PC-3 (cell line): ENCODE results near the gene CEP41. TPM values are rescaled to one million over a fixed set of nuclear protein-coding genes. Genes with fewer than 3 reads are reported as not detected.

Source experiments
- ATAC-seq: fragments of 200-7000 bp; cut with Tn5 transposase; 2 replicates; pipeline ENCODE4 v1.9.1; 2020; ENCODE audit warnings: mild to moderate bottlenecking, moderate library complexity
- BruUV-seq: library from RNA; stranded (reverse); fragments of 400-500 nt; replicated peaks from 2 replicates; lab custom pipeline; 2021; lab: Mats Ljungman, UMichigan
- CTCF ChIA-PET: fragments of 300-600 bp; sonication (Branson Sonifier 250); formaldehyde crosslinking; loops from one replicate; lab custom pipeline; 2022; ENCODE audit warnings: antibody characterized with exemption; lab: Charles Lee
- POLR2A ChIA-PET: fragments of 300-600 bp; sonication (Branson Sonifier 250); formaldehyde crosslinking; loops from one replicate; lab custom pipeline; 2022; ENCODE audit warnings: antibody characterized with exemption; ENCODE audit not compliant: unreplicated experiment; lab: Charles Lee
- DNase-seq: peaks from one replicate; pipeline ENCODE4 v3.0.0-alpha.2; 2015
- H2AFZ ChIP-seq: fragments of 300-600 bp; sonication (generic); 2 replicates; pipeline ENCODE4 v1.6.0; 2016; ENCODE audit warnings: antibody characterized with exemption, low read length
- H3F3A ChIP-seq: fragments of 300-600 bp; sonication (generic); one replicate; pipeline ENCODE4 v1.6.0; 2017; ENCODE audit warnings: antibody characterized with exemption, low read length, control low read depth, mild to moderate bottlenecking; ENCODE audit not compliant: unreplicated experiment
- H3K27ac ChIP-seq: fragments of 300-600 bp; sonication (generic); 2 replicates; pipeline ENCODE4 v1.5.1; 2016; ENCODE audit warnings: mild to moderate bottlenecking, low read length
- H3K27me3 ChIP-seq: fragments of 300-600 bp; sonication (generic); 2 replicates; pipeline ENCODE4 v1.6.1; 2016; ENCODE audit warnings: low read length, mixed read lengths
- H3K36me3 ChIP-seq: fragments of 300-600 bp; sonication (generic); 2 replicates; pipeline ENCODE4 v1.6.1; 2016; ENCODE audit warnings: low read depth, mixed run types, low read length, mixed read lengths
- H3K4me1 ChIP-seq: fragments of 300-600 bp; sonication (generic); 2 replicates; pipeline ENCODE4 v1.5.1; 2016; ENCODE audit warnings: low read length; ENCODE audit not compliant: insufficient read depth
- H3K4me2 ChIP-seq: fragments of 300-600 bp; sonication (generic); 2 replicates; pipeline ENCODE4 v1.6.0; 2016; ENCODE audit warnings: low read length
- H3K4me3 ChIP-seq: fragments of 300-600 bp; sonication (generic); 2 replicates; pipeline ENCODE4 v1.5.1; 2016; ENCODE audit warnings: mild to moderate bottlenecking, low read length, mixed read lengths
- H3K79me2 ChIP-seq: fragments of 300-600 bp; sonication (generic); 2 replicates; pipeline ENCODE4 v1.6.1; 2017; ENCODE audit warnings: low read length, mixed read lengths
- H3K9ac ChIP-seq: fragments of 300-600 bp; sonication (generic); 2 replicates; pipeline ENCODE4 v1.6.0; 2016; ENCODE audit warnings: mild to moderate bottlenecking, low read length
- H3K9me2 ChIP-seq: fragments of 300-600 bp; sonication (generic); replicated peaks from 2 replicates; pipeline ENCODE4 v1.6.1; 2016; ENCODE audit warnings: mixed run types, low read length, mixed read lengths
- H3K9me3 ChIP-seq: fragments of 300-600 bp; sonication (generic); 2 replicates; pipeline ENCODE4 v1.6.1; 2016; ENCODE audit warnings: low read length, mixed read lengths
- H4K20me1 ChIP-seq: fragments of 300-600 bp; sonication (generic); 2 replicates; pipeline ENCODE4 v1.6.1; 2016; ENCODE audit warnings: low read length, mixed read lengths
- CTCF ChIP-seq: fragments of 300-600 bp; sonication (generic); conservative IDR thresholded peaks from 2 replicates; pipeline ENCODE4 v1.5.1; 2017; ENCODE audit warnings: antibody characterized with exemption, low read depth, mild to moderate bottlenecking, low read length
- EZH2 ChIP-seq: fragments of 300-600 bp; sonication (generic); IDR thresholded peaks from one replicate; pipeline ENCODE4 v1.6.1; 2017; ENCODE audit warnings: antibody characterized with exemption, mild to moderate bottlenecking, low read length; ENCODE audit not compliant: unreplicated experiment
- EZH2phosphoT487 ChIP-seq: fragments of 300-600 bp; sonication (generic); IDR thresholded peaks from 2 replicates; pipeline ENCODE4 v1.6.1; 2018; ENCODE audit warnings: mild to moderate bottlenecking, antibody characterized with exemption, low read length, borderline replicate concordance
- intact Hi-C: fragments of 100-400 bp; cut with micrococcal nuclease; formaldehyde crosslinking; loops from 2 replicates; pipeline ENCODE4 v1.9.0; 2023
- total RNA-seq: library from RNA; depleted of rRNA; stranded (reverse); fragments of >200 nt; gene quantifications from 2 replicates; pipeline ENCODE4 v1.2.3, GENCODE V29; 2014

The CEP41 gene
- total RNA-seq, 1 experiment from 2014 or later = 10.4 TPM

- Histone ChIP-seq H3K36me3 (no peaks in the 10 kb centered on the region; the same call in 1 of the 2 replicates), H3F3A (no peaks in the 10 kb centered on the region), H4K20me1 (no peaks in the 10 kb centered on the region), H3K27ac (no peak overlapping the region), H3K79me2 (no peaks in the 10 kb centered on the region), H3K4me1 (peaks cover 7% of the 10 kb centered on the region), H3K4me2 (no peak overlapping the region), H3K9me3 (no peaks in the 10 kb centered on the region), H3K4me3 (no peak overlapping the region), H3K9ac (no peak overlapping the region), H2AFZ (no peak overlapping the region), H3K9me2 (no peaks in the 10 kb centered on the region), H3K27me3 (no peaks in the 10 kb centered on the region)
- ATAC-seq (no peak), DNase-seq (no peak)
- ChIA-PET CTCF (no interaction called here), POLR2A (no interaction called here)
- intact Hi-C loops = loop anchor here (10.0 kb wide), 2 partner anchors 181 to 351 kb away; partner anchors contain the start of gene KLHDC10
- BruUV-seq = no TSS peak
- no peak for TF ChIP-seq EZH2
- TF ChIP-seq CTCF = no peak
- no peak for TF ChIP-seq EZH2phosphoT487
These were observed 15.0 kb downstream of the CEP41 start for GRCh38 chr7:130425796-130426195.

- Histone ChIP-seq H3K9me2 (no peaks in the 10 kb centered on the region), H3K9me3 (no peaks in the 10 kb centered on the region), H3K4me3 (no peak overlapping the region), H2AFZ (no peak overlapping the region), H3K79me2 (no peaks in the 10 kb centered on the region), H3K36me3 (no peaks in the 10 kb centered on the region; the same call in 1 of the 2 replicates), H3F3A (no peaks in the 10 kb centered on the region), H3K4me2 (no peak overlapping the region), H4K20me1 (no peaks in the 10 kb centered on the region), H3K27me3 (no peaks in the 10 kb centered on the region), H3K27ac (no peak overlapping the region), H3K4me1 (peaks cover 27% of the 10 kb centered on the region), H3K9ac (no peak overlapping the region)
- POLR2A ChIA-PET = no interaction called here
- ATAC-seq = no peak
- intact Hi-C loops = loop anchor here (5.0 to 10.0 kb wide), 3 partner anchors 64 to 349 kb away; partner anchors contain the start of gene KLHDC10
- BruUV-seq = no TSS peak
- no peak for DNase-seq
- CTCF ChIA-PET = no interaction called here
- TF ChIP-seq EZH2 (no peak), CTCF (no peak), EZH2phosphoT487 (no peak)
These were observed 17.2 kb downstream of the CEP41 start for GRCh38 chr7:130423501-130424037.

- no peaks in the 10 kb centered on the region for H3F3A ChIP-seq
- no peak overlapping the region for H3K9ac ChIP-seq
- H4K20me1 ChIP-seq = no peaks in the 10 kb centered on the region
- intact Hi-C loops = loop anchor here (1.0 to 10.0 kb wide), 6 partner anchors 20 to 347 kb away; partner anchors contain the start of genes CEP41 and KLHDC10
- H3K9me3 ChIP-seq = no peaks in the 10 kb centered on the region
- H3K9me2 ChIP-seq = no peaks in the 10 kb centered on the region
- H3K36me3 ChIP-seq = no peaks in the 10 kb centered on the region; the same call in 1 of the 2 replicates
- ATAC-seq = peak; percentile 42
- POLR2A ChIA-PET = no interaction called here
- no peaks in the 10 kb centered on the region for H3K79me2 ChIP-seq
- H3K27me3 ChIP-seq = no peaks in the 10 kb centered on the region
- no peak overlapping the region for H3K4me3 ChIP-seq
- H3K4me2 ChIP-seq = no peak overlapping the region
- peak overlapping the region; percentile 63 for H3K27ac ChIP-seq
- BruUV-seq = no TSS peak
- TF ChIP-seq CTCF (no peak), EZH2 (no peak), EZH2phosphoT487 (no peak)
- CTCF ChIA-PET = no interaction called here
- no peak overlapping the region for H2AFZ ChIP-seq
- H3K4me1 ChIP-seq = peaks cover 33% of the 10 kb centered on the region
- no peak for DNase-seq
These were observed 19.1 kb downstream of the CEP41 start for GRCh38 chr7:130421684-130422083.
